Heart left ventricle (tissue), 13 donors: ENCODE results near the gene GNAT3.

Source experiments
- POLR2A ChIP-seq, 2 donors: fragments of 450-650 bp; IDR thresholded peaks; one replicate each; pipeline ENCODE4 v1.6.1; 2017; ENCODE audit warnings: antibody characterized with exemption in 2 of 2, mild to moderate bottlenecking in 2 of 2, moderate library complexity in 2 of 2
- TF ChIP-seq, protein P1 (sequence below), 12 donors: fragments of 200-600 bp; sonication (generic) in 4 of 12; IDR thresholded peaks; one replicate each; pipeline versions ENCODE4 v1.5.0 to v1.8.0; 2018 to 2022; ENCODE audit warnings: antibody characterized with exemption in 12 of 12, mild to moderate bottlenecking in 5 of 12
- donor health status: ischemic (EF 13 %, LVEDD 7.1; RV severe dilation, severe dysfunction).
- donor health status: DM: no; HTN: yes; CAD: no.
- donor health status: DM: no; HTN: no; CAD: no.
- donor health status: ischemic (EF 25% LVEDD 6.9; RV normal size, moderate dysfunction).
- donor health status: ischemic (EF 25% LVEDD 5.7; RV mildly dilated, moderate dysfunction).
- donor health status: ischemic (EF 35%, LVEDD 5.7; RV mildly dilated, moderate dysfunction).
- donor health status: nonischemic (EF 11% LVEDD 7.7; RV severe dilation, severe dysfunction).
- donor health status: DM: yes; HTN: yes; CAD: no.
- donor health status: PGD.
- donor health status: ischemic (EF 29% LVEDD 5.4; RV normal size, mild dysfunction).
- donor health status: nonischemic (EF 23%, LVEDD 6.1; RV moderate dilation, normal function).

DNA sequence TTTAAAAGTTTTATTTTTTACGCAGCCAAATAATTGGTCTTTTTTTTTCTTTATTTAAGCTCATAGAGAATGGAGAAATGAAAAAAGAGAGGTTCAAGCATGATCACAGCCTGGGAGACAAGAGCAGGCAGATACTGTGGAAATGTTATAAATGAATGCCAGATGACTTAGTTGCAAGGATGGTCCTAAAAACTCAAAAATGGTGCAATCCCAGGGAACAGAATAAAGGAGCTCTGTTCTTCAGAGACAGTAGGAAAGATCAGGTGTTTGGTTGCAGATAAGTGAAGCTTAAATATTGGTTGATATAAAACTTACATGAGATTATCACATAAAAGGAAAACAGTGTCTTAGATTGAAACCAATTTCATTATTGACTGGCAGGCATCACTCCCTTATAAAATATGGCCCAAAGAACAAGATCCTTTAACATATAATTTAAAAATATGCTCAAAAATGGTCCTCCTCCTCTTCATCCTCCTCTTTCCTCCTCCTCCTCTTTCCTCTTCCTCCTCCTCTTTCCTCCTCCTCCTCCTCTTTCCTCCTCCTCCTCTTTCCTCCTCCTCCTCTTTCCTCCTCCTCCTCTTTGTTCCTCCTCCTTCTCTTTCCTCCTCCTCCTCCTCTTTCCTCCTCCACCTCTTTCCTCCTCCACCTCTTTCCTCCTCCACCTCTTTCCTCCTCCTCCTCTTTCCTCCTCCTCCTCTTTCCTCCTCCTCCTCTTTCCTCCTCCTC, 18.6 kb downstream of the GNAT3 start:
- TF ChIP-seq, protein P1, sequence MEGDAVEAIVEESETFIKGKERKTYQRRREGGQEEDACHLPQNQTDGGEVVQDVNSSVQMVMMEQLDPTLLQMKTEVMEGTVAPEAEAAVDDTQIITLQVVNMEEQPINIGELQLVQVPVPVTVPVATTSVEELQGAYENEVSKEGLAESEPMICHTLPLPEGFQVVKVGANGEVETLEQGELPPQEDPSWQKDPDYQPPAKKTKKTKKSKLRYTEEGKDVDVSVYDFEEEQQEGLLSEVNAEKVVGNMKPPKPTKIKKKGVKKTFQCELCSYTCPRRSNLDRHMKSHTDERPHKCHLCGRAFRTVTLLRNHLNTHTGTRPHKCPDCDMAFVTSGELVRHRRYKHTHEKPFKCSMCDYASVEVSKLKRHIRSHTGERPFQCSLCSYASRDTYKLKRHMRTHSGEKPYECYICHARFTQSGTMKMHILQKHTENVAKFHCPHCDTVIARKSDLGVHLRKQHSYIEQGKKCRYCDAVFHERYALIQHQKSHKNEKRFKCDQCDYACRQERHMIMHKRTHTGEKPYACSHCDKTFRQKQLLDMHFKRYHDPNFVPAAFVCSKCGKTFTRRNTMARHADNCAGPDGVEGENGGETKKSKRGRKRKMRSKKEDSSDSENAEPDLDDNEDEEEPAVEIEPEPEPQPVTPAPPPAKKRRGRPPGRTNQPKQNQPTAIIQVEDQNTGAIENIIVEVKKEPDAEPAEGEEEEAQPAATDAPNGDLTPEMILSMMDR (IDR thresholded peaks at IDR 0.05): no peak
- TF ChIP-seq POLR2A (IDR thresholded peaks at IDR 0.05): no peak
